Heart left ventricle (tissue), 13 donors: Measurements from ENCODE around the gene COX19.

ENCODE experiments used
- POLR2A ChIP-seq, 2 donors: fragments of 450-650 bp; IDR thresholded peaks; one replicate each; pipeline ENCODE4 v1.6.1; 2017; ENCODE audit warnings: antibody characterized with exemption in 2 of 2, mild to moderate bottlenecking in 2 of 2, moderate library complexity in 2 of 2
- TF ChIP-seq, protein P1 (sequence below), 12 donors: fragments of 200-600 bp; sonication (generic) in 4 of 12; IDR thresholded peaks; one replicate each; pipeline versions ENCODE4 v1.5.0 to v1.8.0; 2018 to 2022; ENCODE audit warnings: antibody characterized with exemption in 12 of 12, mild to moderate bottlenecking in 5 of 12
- donor health status: ischemic (EF 13 %, LVEDD 7.1; RV severe dilation, severe dysfunction).
- donor health status: DM: no; HTN: yes; CAD: no.
- donor health status: DM: no; HTN: no; CAD: no.
- donor health status: ischemic (EF 25% LVEDD 6.9; RV normal size, moderate dysfunction).
- donor health status: ischemic (EF 25% LVEDD 5.7; RV mildly dilated, moderate dysfunction).
- donor health status: ischemic (EF 35%, LVEDD 5.7; RV mildly dilated, moderate dysfunction).
- donor health status: nonischemic (EF 11% LVEDD 7.7; RV severe dilation, severe dysfunction).
- donor health status: DM: yes; HTN: yes; CAD: no.
- donor health status: PGD.
- donor health status: ischemic (EF 29% LVEDD 5.4; RV normal size, mild dysfunction).
- donor health status: nonischemic (EF 23%, LVEDD 6.1; RV moderate dilation, normal function).

DNA sequence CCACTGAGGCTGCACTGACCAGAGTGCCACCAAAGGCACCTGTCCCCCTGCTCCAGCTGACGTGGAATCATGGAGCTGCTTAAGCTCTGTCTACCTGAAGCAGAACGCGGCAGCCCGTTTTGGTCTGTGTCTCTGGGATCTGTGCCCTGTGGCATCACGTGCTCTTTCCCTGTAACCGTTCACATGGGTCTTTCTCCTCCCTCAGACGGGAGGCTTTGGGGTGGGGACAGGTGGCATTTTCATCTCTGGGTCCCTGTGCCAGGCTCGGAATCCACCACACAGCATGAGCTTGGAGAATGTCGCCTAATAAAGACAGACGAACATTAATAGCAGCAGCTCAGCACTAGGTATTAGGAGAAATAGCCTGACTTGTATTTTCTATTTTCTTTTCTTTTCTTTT is 19.3 kb downstream of the COX19 start:
- TF ChIP-seq, protein P1, sequence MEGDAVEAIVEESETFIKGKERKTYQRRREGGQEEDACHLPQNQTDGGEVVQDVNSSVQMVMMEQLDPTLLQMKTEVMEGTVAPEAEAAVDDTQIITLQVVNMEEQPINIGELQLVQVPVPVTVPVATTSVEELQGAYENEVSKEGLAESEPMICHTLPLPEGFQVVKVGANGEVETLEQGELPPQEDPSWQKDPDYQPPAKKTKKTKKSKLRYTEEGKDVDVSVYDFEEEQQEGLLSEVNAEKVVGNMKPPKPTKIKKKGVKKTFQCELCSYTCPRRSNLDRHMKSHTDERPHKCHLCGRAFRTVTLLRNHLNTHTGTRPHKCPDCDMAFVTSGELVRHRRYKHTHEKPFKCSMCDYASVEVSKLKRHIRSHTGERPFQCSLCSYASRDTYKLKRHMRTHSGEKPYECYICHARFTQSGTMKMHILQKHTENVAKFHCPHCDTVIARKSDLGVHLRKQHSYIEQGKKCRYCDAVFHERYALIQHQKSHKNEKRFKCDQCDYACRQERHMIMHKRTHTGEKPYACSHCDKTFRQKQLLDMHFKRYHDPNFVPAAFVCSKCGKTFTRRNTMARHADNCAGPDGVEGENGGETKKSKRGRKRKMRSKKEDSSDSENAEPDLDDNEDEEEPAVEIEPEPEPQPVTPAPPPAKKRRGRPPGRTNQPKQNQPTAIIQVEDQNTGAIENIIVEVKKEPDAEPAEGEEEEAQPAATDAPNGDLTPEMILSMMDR (IDR thresholded peaks at IDR 0.05) = no peak
- no peak for TF ChIP-seq POLR2A (IDR thresholded peaks at IDR 0.05)
